ENCODE results near the gene NCCRP1.
"Not testable (repeated sequence)": the region's sequence is repeated elsewhere in the genome, so short reads cannot be mapped to it uniquely, and the experiment has no call there.

The NCCRP1 gene

GRCh38 chr19:39211731-39212374 is 15.1 kb downstream of the NCCRP1 start:
- DNase-seq = no peak

- peak; percentile 56 for DNase-seq
Observed at GRCh38 chr19:39212375-39212742, 15.6 kb downstream of the NCCRP1 start.

GRCh38 chr19:39215323-39215722 is 18.6 kb downstream of the NCCRP1 start:
- DNase-seq = not testable (repeated sequence)

- no peak for DNase-seq
Observed at GRCh38 chr19:39217094-39217493, 20.3 kb downstream of the NCCRP1 start.

GRCh38 chr19:39218230-39219007 is 21.7 kb downstream of the NCCRP1 start:
- no peak for DNase-seq

- not testable (repeated sequence) for DNase-seq
Observed at GRCh38 chr19:39219108-39219507, 22.3 kb downstream of the NCCRP1 start.

GRCh38 chr19:39223703-39224279 is 27.0 kb downstream of the NCCRP1 start:
- no peak for DNase-seq

- no peak for DNase-seq
Observed at GRCh38 chr19:39224910-39225309, 28.1 kb downstream of the NCCRP1 start.

GRCh38 chr19:39230096-39230764 is 33.5 kb downstream of the NCCRP1 start:
- DNase-seq = no peak

GRCh38 chr19:39232708-39233107 is 35.9 kb downstream of the NCCRP1 start:
- DNase-seq = no peak

- peak; percentile 53 for DNase-seq
Observed at GRCh38 chr19:39236527-39236926, 39.8 kb downstream of the NCCRP1 start.

- DNase-seq = peak; percentile 34
Observed at GRCh38 chr19:39237200-39238184, 40.7 kb downstream of the NCCRP1 start.

- no peak for DNase-seq
Observed at GRCh38 chr19:39238209-39238608, 41.4 kb downstream of the NCCRP1 start.

- DNase-seq = no peak
Observed at GRCh38 chr19:39238944-39239343, 42.2 kb downstream of the NCCRP1 start.

GRCh38 chr19:39240421-39240820 is 43.7 kb downstream of the NCCRP1 start:
- no peak for DNase-seq

GRCh38 chr19:39243741-39244140 is 47.0 kb downstream of the NCCRP1 start:
- not testable (repeated sequence) for DNase-seq

- DNase-seq = not testable (repeated sequence)
Observed at GRCh38 chr19:39244410-39245100, 47.8 kb downstream of the NCCRP1 start, which contains the start of gene IFNL3. Gene IFNL3 (minus strand): TSS chr19:39245006. CDS start chr19:39244967, 39 bp downstream.

GRCh38 chr19:39245166-39245565 is 48.4 kb downstream of the NCCRP1 start:
- not testable (repeated sequence) for DNase-seq

GRCh38 chr19:39246951-39247669 is 50.3 kb downstream of the NCCRP1 start:
- no peak for DNase-seq

Measured in activated gamma-delta T cell treated with Interleukin-2 at 50 U/mL for 16 hours (primary cell).